Naive thymus-derived CD4-positive, alpha-beta T cell (primary cell): ENCODE results near the gene KLHL36. TPM values are rescaled to one million over a fixed set of nuclear protein-coding genes. Genes with fewer than 3 reads are reported as not detected.

ENCODE experiments used
- ATAC-seq: fragments of 150-1000 bp; cut with Tn5 transposase; 2 replicates; pipeline ENCODE4 v1.10.0; 2021; ENCODE audit warnings: mild to moderate bottlenecking, moderate library complexity
- CTCF ChIA-PET: fragments of 350-600 bp; sonication (Branson Sonifier 250); formaldehyde crosslinking; loops from one replicate; lab custom pipeline; 2021; ENCODE audit warnings: antibody characterized with exemption; lab: Charles Lee
- POLR2A ChIA-PET: fragments of 350-600 bp; sonication (Branson Sonifier 250); formaldehyde crosslinking; loops from one replicate; lab custom pipeline; 2021; ENCODE audit warnings: antibody characterized with exemption, inconsistent platforms; lab: Charles Lee
- DNase-seq, 9 donors: peaks; one replicate each; pipeline versions ENCODE4 v3.0.0 to v3.0.0-alpha.2; 2020 to 2022; ENCODE audit warnings: mixed read lengths in 1 of 9
- H3K27ac ChIP-seq: one replicate; pipeline ENCODE4 v1.7.0; 2013; ENCODE audit warnings: mild to moderate bottlenecking, low read depth, low read length, moderate library complexity
- H3K27me3 ChIP-seq, 2 donors: one replicate each; pipeline ENCODE4 v1.7.0; 2013; ENCODE audit warnings: low read length in 2 of 2, mild to moderate bottlenecking in 2 of 2, moderate library complexity in 2 of 2; ENCODE audit not compliant: control insufficient read depth in 2 of 2, insufficient read depth in 2 of 2
- H3K36me3 ChIP-seq, 3 experiments: 1 replicate in 2 of 3; 2 replicates in 1 of 3; pipeline ENCODE4 v1.7.0; 2013; ENCODE audit warnings: low read length in 3 of 3, mild to moderate bottlenecking in 3 of 3, moderate library complexity in 1 of 3; ENCODE audit not compliant: insufficient read depth in 3 of 3, control insufficient read depth in 2 of 3
- H3K4me1 ChIP-seq, 2 donors: one replicate each; pipeline ENCODE4 v1.7.0; 2013; ENCODE audit warnings: low read length in 2 of 2, mild to moderate bottlenecking in 2 of 2, moderate library complexity in 1 of 2; ENCODE audit not compliant: control insufficient read depth in 2 of 2, insufficient read depth in 2 of 2
- H3K4me3 ChIP-seq: 2 replicates; pipeline ENCODE4 v1.7.0; 2013; ENCODE audit warnings: mild to moderate bottlenecking, low read length
- H3K9me3 ChIP-seq, 3 experiments: 1 replicate in 2 of 3; 2 replicates in 1 of 3; pipeline ENCODE4 v1.7.0; 2013; ENCODE audit warnings: low read length in 3 of 3; ENCODE audit not compliant: control insufficient read depth in 2 of 3
- H3K27ac Mint-ChIP-seq, 9 donors: one replicate each; pipeline ENCODE4 v1.8.0; 2020 to 2022; ENCODE audit warnings: mixed read lengths in 9 of 9, mild to moderate bottlenecking in 8 of 9, moderate library complexity in 5 of 9, inconsistent platforms in 2 of 9
- H3K27me3 Mint-ChIP-seq, 5 donors: one replicate each; pipeline ENCODE4 v1.8.0; 2021 to 2022; ENCODE audit warnings: mixed read lengths in 5 of 5, mild to moderate bottlenecking in 1 of 5
- H3K36me3 Mint-ChIP-seq, 5 donors: one replicate each; pipeline ENCODE4 v1.8.0; 2020 to 2022; ENCODE audit warnings: mixed read lengths in 5 of 5, mild to moderate bottlenecking in 3 of 5, inconsistent platforms in 1 of 5
- H3K4me1 Mint-ChIP-seq, 7 donors: one replicate each; pipeline ENCODE4 v1.8.0; 2020 to 2022; ENCODE audit warnings: mixed read lengths in 7 of 7, mild to moderate bottlenecking in 3 of 7, inconsistent platforms in 1 of 7
- H3K4me3 Mint-ChIP-seq, 10 donors: one replicate each; pipeline ENCODE4 v1.8.0; 2020 to 2022; ENCODE audit warnings: mild to moderate bottlenecking in 10 of 10, mixed read lengths in 10 of 10, moderate library complexity in 6 of 10, inconsistent platforms in 2 of 10
- H3K9me3 Mint-ChIP-seq, 11 donors: one replicate each; pipeline ENCODE4 v1.8.0; 2020 to 2022; ENCODE audit warnings: mixed read lengths in 11 of 11, mild to moderate bottlenecking in 4 of 11, inconsistent platforms in 1 of 11, moderate library complexity in 1 of 11
- intact Hi-C, 2 donors: fragments of 100-400 bp; cut with micrococcal nuclease; formaldehyde crosslinking; loops; one replicate each; pipeline ENCODE4 v1.15.1; 2023
- polyA plus RNA-seq, 2 donors: library from polyadenylated mRNA; unstranded; fragments of 300-500 nt; fragmentation: Illumina TruSeq; gene quantifications; one replicate each; pipeline ENCODE4 v1.2.3, GENCODE V29; 2021
- total RNA-seq, 6 experiments: library from RNA in 5 of 6; stranded (reverse) in 5 of 6; gene quantifications; 1 replicate in 5 of 6; 2 replicates in 1 of 6; pipeline ENCODE4 v1.2.3 and lab custom pipeline; 2021 to 2026

The KLHL36 gene
- total and polyA plus RNA-seq, 7 experiments from 2014 or later: 45.8 to 161 (median 80.0) TPM

GRCh38 chr16:84662471-84662870, 14.2 kb downstream of the KLHL36 start:
- Mint-ChIP-seq H3K9me3 (no peaks in the 10 kb centered on the region), H3K36me3 (peaks cover 10 to 58% (median 17%) of the 10 kb centered on the region in 5 donors), H3K27me3 (no peaks in the 10 kb centered on the region), H3K27ac (no peak overlapping the region), H3K4me3 (no peak overlapping the region), H3K4me1 (peaks cover 15 to 51% (median 30%) of the 10 kb centered on the region in 7 donors)
- ChIA-PET CTCF (interaction anchor here (0.9 to 3.2 kb wide), 3 partner anchors 10 to 156 kb away, joined by 3 to 14 read pairs (median 5); no protein-coding TSS in a partner anchor), POLR2A (interaction anchor here (1.0 to 2.9 kb wide), 3 partner anchors 8 to 30 kb away, joined by 3 to 10 read pairs (median 3); no protein-coding TSS in a partner anchor)
- no peak for ATAC-seq
- DNase-seq: no peak
- no peaks in the 10 kb centered on the region for H3K9me3 ChIP-seq
- no peak overlapping the region for H3K4me3 ChIP-seq
- intact Hi-C loops: no loop called here
- H3K36me3 ChIP-seq: peaks cover 15 to 89% (median 42%) of the 10 kb centered on the region in 3 experiments
- H3K27ac ChIP-seq: no peak overlapping the region
- no peaks in the 10 kb centered on the region for H3K27me3 ChIP-seq
- H3K4me1 ChIP-seq: no peaks in the 10 kb centered on the region

DNA sequence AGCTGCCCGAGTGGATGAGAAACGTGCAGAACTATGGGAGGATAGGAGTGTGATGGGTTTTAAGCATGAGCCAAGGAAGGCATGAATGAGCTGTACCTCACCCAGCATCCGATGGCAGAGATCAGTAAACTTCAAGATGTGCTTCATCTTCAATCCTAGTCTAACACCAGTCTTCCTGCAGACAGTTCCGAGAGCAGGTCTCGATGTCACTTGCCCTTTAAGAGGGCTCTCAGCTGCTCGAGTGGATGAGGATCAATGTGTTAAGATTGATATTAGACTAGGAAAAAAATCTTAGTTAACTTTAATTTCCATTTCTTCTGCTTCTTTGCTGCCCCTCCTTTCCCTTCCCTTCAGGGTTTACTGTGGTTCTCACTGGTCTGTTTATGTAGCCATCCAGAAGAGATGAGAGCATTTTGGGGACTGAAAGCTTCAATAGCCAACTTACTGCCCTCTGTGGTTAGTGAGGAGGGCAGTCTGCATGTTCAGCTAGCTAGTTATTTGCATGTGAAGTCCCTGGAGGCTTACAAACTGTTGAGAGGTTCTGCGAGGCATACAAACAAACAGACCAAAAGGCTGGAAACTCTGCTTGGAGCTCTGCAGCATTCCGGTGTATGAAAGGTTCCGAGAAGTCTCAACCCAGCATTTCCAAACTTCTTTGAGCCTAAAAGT, 15.3 kb downstream of the KLHL36 start:
- Histone ChIP-seq H3K27ac (no peak overlapping the region), H3K36me3 (peaks cover 15 to 81% (median 35%) of the 10 kb centered on the region in 3 experiments), H3K9me3 (no peaks in the 10 kb centered on the region), H3K4me3 (no peak overlapping the region), H3K4me1 (no peaks in the 10 kb centered on the region), H3K27me3 (no peaks in the 10 kb centered on the region)
- ChIA-PET CTCF (interaction anchor here (0.9 to 3.2 kb wide), 3 partner anchors 9 to 63 kb away, joined by 3 to 14 read pairs (median 5); no protein-coding TSS in a partner anchor), POLR2A (interaction anchor here (0.9 to 2.9 kb wide), 4 partner anchors 9 to 41 kb away, joined by 3 to 10 read pairs (median 3); no protein-coding TSS in a partner anchor)
- Mint-ChIP-seq H3K36me3 (peaks cover 9 to 55% (median 17%) of the 10 kb centered on the region in 5 donors), H3K4me1 (peaks cover 18 to 40% (median 22%) of the 10 kb centered on the region in 7 donors), H3K27ac (peak overlapping the region in 3 of 9 donors; percentile 5 to 67 (median 41)), H3K4me3 (no peak overlapping the region), H3K9me3 (no peaks in the 10 kb centered on the region), H3K27me3 (no peaks in the 10 kb centered on the region)
- DNase-seq (no peak), ATAC-seq (no peak)
- intact Hi-C loops: no loop called here

GRCh38 chr16:84665359-84665758, 17.0 kb downstream of the KLHL36 start:
- intact Hi-C loops: no loop called here
- POLR2A ChIA-PET: interaction anchor here (2.9 kb wide), 1 partner anchor 11 kb away, joined by 10 read pairs; no protein-coding TSS in a partner anchor
- CTCF ChIA-PET: interaction anchor here (0.6 to 1.3 kb wide), 3 partner anchors 18 to 131 kb away, joined by 3 to 4 read pairs (median 3); no protein-coding TSS in a partner anchor
- Mint-ChIP-seq H3K36me3 (peaks cover 9 to 46% (median 10%) of the 10 kb centered on the region in 5 donors), H3K27me3 (no peaks in the 10 kb centered on the region), H3K9me3 (no peaks in the 10 kb centered on the region), H3K4me3 (no peak overlapping the region), H3K4me1 (peaks cover 5 to 22% (median 11%) of the 10 kb centered on the region in 7 donors), H3K27ac (peak overlapping the region in 1 of 9 donors; percentile 22)
- H3K36me3 ChIP-seq: peaks cover 15 to 64% (median 21%) of the 10 kb centered on the region in 3 experiments
- H3K4me1 ChIP-seq: no peaks in the 10 kb centered on the region
- ATAC-seq (no peak), DNase-seq (no peak)
- H3K27me3 ChIP-seq: no peaks in the 10 kb centered on the region
- H3K27ac ChIP-seq: no peak overlapping the region
- no peaks in the 10 kb centered on the region for H3K9me3 ChIP-seq
- H3K4me3 ChIP-seq: no peak overlapping the region

DNA sequence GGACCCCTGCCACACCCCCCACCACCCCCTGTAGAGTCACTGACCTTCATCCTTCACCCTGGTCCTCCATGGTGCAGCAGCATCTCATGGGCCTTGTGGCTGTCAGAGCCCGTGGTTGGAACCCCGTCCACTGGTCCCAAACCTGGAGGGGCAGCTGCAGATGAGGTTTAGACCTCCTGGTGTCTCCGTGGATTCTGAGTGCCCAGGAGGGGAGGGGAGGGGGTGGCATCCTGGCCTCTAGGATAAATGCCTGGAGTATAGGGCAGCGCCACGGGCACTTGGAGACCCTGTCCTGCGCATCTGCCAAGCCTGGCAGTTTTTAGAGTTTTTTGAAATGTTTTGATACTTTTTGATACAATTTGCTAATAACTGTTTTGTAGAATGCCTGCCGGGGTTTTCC, 17.5 kb downstream of the KLHL36 start:
- POLR2A ChIA-PET: no interaction called here
- peaks cover 9 to 45% (median 10%) of the 10 kb centered on the region in 5 donors for H3K36me3 Mint-ChIP-seq

GRCh38 chr16:84667600-84668309, 19.4 kb downstream of the KLHL36 start:
- Mint-ChIP-seq H3K36me3 (peaks cover 2 to 31% (median 8%) of the 10 kb centered on the region in 5 donors), H3K4me3 (no peak overlapping the region), H3K27me3 (peaks cover 0 to 10% (median 0%) of the 10 kb centered on the region in 5 donors), H3K9me3 (no peaks in the 10 kb centered on the region), H3K27ac (peak overlapping the region in 4 of 9 donors; percentile 36 to 49 (median 44)), H3K4me1 (peaks cover 8 to 21% (median 14%) of the 10 kb centered on the region in 7 donors)
- DNase-seq (no peak), ATAC-seq (no peak)
- intact Hi-C loops: loop anchor here in 1 of 2 donors (1.0 kb wide), 1 partner anchor 21 kb away; no protein-coding TSS in a partner anchor
- no peaks in the 10 kb centered on the region for H3K27me3 ChIP-seq
- H3K4me1 ChIP-seq: no peaks in the 10 kb centered on the region
- POLR2A ChIA-PET: no interaction called here
- no peak overlapping the region for H3K27ac ChIP-seq
- H3K36me3 ChIP-seq: peaks cover 5 to 40% (median 8%) of the 10 kb centered on the region in 3 experiments
- no peaks in the 10 kb centered on the region for H3K9me3 ChIP-seq
- no peak overlapping the region for H3K4me3 ChIP-seq
- CTCF ChIA-PET: interaction anchor here (1.3 kb wide), 1 partner anchor 58 kb away, joined by 4 read pairs; no protein-coding TSS in a partner anchor

More for the DNA sequence above, 17.5 kb downstream of the KLHL36 start:
- no peak overlapping the region for H3K4me3 Mint-ChIP-seq
- CTCF ChIA-PET: interaction anchor here (1.3 kb wide), 1 partner anchor 61 kb away, joined by 4 read pairs; no protein-coding TSS in a partner anchor
- H3K4me1 Mint-ChIP-seq: peaks cover 0 to 18% (median 9%) of the 10 kb centered on the region in 7 donors
- no peaks in the 10 kb centered on the region for H3K9me3 Mint-ChIP-seq
- H3K27ac Mint-ChIP-seq: no peak overlapping the region
- no peaks in the 10 kb centered on the region for H3K27me3 Mint-ChIP-seq
- Histone ChIP-seq H3K36me3 (peaks cover 15 to 59% (median 17%) of the 10 kb centered on the region in 3 experiments), H3K4me1 (no peaks in the 10 kb centered on the region), H3K27me3 (no peaks in the 10 kb centered on the region), H3K9me3 (no peaks in the 10 kb centered on the region), H3K27ac (no peak overlapping the region), H3K4me3 (no peak overlapping the region)
- ATAC-seq: no peak
- no peak for DNase-seq
- intact Hi-C loops: no loop called here

- Histone ChIP-seq H3K4me3 (no peak overlapping the region), H3K27me3 (no peaks in the 10 kb centered on the region), H3K9me3 (no peaks in the 10 kb centered on the region), H3K4me1 (no peaks in the 10 kb centered on the region), H3K36me3 (peaks cover 0 to 18% (median 0%) of the 10 kb centered on the region in 3 experiments), H3K27ac (no peak overlapping the region)
- Mint-ChIP-seq H3K36me3 (peaks cover 0 to 13% (median 0%) of the 10 kb centered on the region in 5 donors), H3K4me3 (no peak overlapping the region), H3K27me3 (peaks cover 0 to 10% (median 0%) of the 10 kb centered on the region in 5 donors), H3K4me1 (peaks cover 5 to 17% (median 9%) of the 10 kb centered on the region in 7 donors), H3K9me3 (peaks cover 0 to 2% (median 0%) of the 10 kb centered on the region in 11 donors), H3K27ac (no peak overlapping the region)
- POLR2A ChIA-PET: interaction anchor here (0.7 to 1.2 kb wide), 2 partner anchors 22 to 155 kb away, joined by 3 read pairs; partner anchors contain the start of gene KLHL36
- no peak for DNase-seq
- CTCF ChIA-PET: interaction anchor here (0.6 to 1.2 kb wide), 4 partner anchors 32 to 69 kb away, joined by 3 to 5 read pairs (median 4); no protein-coding TSS in a partner anchor
- intact Hi-C loops: loop anchor here in 1 of 2 donors (10.0 kb wide), 1 partner anchor 285 kb away; no protein-coding TSS in a partner anchor
- ATAC-seq: no peak
Observed at GRCh38 chr16:84670063-84670462, 21.8 kb downstream of the KLHL36 start.
